HG03135 (cell line): ENCODE measurements around the gene IL13RA1.
"Not testable (repeated sequence)": the region's sequence is repeated elsewhere in the genome, so short reads cannot be mapped to it uniquely, and the experiment has no call there.

ENCODE experiments used
- ATAC-seq: cut with Tn5 transposase; IDR thresholded peaks from one replicate; pipeline ENCODE4 v1.9.1; 2021; ENCODE audit warnings: mild to moderate bottlenecking, moderate library complexity; ENCODE audit not compliant: unreplicated experiment

Gene IL13RA1

DNA sequence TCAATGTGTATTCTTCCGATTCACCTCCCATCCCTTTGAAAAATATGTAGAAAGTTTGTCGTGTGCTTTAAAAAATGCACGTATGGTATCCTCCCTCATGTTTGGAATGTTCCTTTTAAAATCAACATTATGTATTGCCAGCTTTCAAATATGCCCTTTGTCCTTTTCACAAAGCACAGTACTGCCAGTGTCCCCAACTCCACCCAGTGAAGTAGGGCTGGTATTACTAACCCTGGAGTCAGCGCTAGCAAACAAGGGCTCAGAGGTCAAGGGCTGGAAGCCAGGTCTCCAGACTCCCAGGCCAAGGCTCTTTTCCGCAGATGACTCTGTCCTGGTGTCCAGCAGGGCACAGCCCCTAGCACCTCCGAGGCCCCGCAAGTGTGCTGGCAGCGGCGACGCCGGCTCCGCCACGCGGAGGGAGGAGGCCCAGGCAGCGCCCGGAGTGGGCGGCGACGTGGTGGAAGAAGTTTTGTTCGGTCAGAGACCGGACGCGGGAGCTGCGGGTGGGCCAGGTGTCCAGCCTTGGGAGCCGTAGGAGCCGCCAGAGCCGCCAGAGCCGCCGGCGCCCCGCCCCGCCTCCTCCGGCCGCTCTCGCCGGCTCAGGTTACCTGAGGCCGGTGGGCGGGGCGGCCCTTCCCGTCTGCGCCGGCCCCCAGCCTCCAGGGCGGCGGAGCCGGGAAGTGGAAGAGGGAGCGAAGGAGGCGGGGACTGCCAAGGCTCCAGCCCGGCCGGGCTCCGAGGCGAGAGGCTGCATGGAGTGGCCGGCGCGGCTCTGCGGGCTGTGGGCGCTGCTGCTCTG, at the start of gene IL13RA1:
Gene IL13RA1 (plus strand): TSS at position 720 of the 799 bp plus-strand sequence. CDS start 33 bp downstream, at position 753.
- ATAC-seq: peak; percentile 48

DNA sequence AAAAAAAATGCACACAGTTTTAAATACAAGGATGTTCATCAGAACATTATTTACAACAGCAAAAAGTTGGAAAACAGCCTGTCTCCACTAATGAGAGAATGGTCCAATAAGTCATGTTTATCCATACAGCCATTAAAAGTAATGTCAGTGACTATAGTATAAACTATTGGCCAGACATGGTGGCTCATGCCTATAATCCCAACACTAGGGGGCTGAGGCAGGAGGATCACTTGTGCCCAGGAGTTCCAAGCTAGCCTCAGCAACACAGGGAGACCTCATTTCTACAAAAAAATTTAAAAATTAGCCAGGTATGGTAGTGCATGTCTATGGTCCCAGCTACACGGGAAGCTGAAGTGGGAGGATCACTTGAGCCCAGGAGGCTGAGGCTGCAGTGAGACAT, 48.1 kb upstream of the IL13RA1 start:
- no peak for ATAC-seq

DNA sequence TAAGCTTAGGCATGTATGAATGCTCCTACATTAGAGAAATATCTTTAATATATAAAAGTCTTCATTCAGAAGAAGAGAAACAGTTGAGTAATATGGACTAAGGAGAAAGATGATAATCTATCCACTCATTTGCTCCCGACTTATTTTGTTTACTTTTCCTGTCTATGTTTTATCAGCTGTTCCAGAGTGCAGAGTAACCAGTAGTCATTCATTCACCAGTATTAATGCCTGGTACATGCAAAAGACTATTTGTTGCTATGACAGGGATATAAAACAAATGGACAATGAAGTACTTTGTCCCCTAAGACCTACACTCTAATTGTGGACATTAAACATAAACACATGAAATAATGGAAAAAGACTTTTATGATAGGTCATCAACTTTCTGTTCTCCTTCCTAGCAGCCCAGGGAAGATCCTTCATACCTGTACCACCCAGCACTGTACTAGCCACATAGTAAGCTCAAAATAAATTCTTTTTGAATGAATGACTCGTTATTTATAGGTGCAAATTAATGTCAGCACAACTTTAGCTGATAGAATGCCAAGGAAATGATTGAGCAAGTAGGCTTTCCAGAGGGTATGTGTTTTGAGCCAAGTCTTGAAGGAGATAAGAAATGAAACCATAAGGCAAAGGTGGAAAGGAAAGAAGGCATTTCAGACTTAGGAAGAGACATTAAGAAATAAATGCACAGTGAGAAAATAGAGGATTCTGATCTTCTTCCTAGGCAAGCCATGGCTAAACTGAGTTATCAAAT, 45.0 kb upstream of the IL13RA1 start:
- ATAC-seq: no peak

DNA sequence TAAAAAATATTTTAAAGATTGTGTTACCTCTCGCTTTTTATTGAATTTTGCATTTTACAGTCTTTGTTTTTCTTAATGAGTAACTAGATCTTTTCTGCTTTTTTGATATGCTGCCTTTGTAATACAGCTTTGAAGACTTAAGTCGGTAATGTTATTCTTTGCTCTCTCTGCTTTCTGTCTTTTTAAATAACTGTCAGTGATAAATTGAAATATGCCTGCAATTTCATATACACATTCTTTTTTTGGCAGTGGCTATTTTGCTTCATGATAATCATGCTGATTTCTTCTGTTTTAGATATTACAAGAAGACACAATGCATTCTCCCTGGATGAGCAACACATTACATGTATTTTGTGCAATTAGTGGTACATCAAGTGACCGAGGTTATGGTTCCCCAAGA, 42.0 kb upstream of the IL13RA1 start:
- no peak for ATAC-seq

DNA sequence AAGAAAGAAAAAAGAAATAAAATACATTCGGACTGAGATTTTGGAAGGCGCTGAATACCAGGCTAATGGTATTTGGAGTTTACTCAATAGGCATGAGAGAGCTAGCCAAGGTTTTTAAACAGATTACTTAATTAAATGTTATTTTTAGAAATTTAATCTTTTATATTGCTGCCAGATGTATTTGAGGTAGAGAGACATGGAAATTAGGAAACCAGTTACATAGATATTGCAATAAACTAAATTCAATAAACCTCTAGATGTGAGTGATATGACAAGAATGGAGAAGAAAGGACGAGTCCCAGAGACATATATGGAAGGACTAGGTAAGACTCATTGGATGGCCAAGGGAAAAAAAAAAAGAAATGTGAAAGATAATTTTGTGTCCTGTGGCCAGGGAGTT, 38.5 kb upstream of the IL13RA1 start:
- ATAC-seq: no peak

DNA sequence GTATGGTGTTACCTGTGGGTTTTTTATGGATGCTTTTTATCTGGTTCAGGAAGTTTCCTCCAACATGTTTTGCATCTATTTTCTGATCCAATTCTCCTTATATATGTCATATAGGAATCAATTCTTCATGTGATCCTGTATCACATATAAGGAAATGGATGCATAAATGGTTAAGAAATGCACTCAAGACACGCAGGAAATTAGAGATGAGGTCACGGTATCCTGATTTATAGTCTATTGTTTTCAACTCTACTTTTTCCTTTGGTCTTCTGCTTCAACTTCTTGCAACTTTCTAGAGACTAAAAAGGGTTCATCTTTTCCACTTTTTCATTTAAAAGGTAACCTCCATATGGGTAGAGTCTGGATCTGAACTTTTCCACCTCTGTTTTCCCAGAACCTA, 33.6 kb upstream of the IL13RA1 start:
- no peak for ATAC-seq

DNA sequence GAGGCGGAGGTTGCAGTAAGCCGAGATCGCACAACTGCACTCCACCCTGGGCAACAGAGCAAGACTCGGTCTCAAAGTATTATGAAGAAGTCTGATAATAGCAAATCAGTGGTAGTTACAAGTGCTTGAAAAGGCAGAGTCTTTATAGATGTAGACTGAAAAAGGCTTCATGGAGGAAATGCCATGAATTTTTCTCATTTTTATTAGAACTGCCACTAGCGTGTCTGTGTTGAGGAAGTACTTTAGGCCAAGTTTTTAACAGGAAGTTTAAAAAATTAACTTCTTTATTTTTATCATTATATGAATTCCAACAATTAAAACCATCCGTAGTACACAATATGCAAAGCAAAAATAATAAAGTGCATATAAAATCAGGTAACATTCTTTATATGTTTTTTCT, 32.8 kb upstream of the IL13RA1 start:
- ATAC-seq: no peak

DNA sequence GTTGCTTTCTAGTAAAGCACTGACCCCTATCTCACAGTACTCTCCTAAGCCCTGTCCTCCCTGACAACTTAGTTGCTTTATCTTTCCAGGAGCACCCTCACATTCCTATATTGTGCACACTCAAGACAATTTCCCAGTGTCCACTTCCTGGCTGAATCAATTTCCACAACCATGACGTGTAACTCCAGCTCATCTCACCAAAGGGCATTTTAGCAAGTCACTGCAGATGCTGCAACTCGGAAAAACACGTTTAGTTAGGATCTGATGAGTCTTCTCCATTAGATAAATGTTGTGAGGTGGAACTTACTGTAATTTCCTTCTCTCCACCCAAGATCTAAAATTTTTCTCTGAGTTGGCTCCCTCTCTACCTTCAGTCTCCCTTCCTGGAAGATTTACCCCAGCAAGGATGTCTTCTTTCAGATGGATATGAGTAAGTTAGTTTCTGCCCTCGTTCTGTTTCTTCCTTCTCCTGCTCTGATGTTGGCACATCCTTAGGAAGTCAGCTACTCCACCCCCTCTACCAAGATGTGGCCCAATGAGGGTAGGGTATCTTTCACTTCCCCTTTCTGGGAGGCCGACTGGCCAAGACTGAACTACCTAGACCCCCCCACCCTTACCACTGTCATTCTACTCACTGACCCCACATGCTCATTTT, 28.8 kb upstream of the IL13RA1 start:
- ATAC-seq: no peak

DNA sequence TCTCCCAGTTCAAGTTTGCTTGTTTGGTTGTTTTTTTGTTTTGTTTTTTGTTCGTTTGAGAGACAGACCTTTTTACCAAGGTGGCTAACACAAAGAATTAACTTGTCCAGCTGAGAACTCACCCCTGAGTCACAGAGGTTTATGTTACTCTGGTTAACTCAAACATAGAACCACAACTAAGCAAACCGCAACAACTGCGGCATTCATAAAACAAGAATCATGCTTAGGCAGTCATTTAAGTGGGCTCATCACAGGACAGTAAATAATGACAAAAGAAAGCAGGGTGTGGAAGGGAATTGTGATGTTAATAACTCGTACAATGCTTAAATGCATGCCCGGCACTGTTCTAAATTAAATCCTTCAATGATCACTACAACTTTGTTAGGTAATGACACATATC, 24.7 kb upstream of the IL13RA1 start:
- no peak for ATAC-seq

DNA sequence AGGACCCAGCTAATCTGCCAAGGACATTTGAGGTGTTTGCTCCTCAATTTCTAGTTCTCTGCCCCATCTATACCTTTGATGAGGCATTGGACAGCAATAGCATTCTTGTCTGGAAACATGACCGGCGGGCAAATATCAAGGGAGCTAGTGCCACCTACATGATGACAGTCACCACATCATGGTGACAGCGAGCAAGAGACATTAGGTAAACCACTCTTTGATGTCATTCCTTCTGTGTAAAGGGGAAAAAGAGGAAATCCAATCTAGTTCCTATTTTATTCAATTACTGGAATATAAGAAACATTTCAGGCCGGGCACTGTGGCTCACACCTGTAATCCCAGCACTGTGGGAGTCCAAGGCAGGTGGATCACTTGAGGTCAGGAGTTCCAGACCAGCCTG, 20.7 kb upstream of the IL13RA1 start:
- ATAC-seq: no peak

DNA sequence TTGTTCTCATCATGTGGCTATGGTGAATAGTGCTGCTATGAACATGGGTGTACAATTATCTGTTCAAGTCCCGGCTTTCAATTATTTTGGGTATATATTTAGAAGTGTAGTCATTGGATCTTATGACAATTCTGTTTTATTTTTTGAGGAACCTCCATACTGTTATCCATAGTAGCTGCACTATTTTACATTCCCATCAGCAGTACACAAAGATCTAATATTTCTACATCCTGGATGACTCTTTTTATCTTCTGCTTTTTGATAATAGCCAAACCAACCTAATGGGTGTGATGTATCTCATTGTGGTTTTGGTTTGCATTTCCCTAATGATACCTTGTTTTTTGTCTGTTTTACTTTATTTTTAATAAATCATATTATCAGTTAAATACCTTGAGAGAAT, 12.9 kb upstream of the IL13RA1 start:
- ATAC-seq: no peak

DNA sequence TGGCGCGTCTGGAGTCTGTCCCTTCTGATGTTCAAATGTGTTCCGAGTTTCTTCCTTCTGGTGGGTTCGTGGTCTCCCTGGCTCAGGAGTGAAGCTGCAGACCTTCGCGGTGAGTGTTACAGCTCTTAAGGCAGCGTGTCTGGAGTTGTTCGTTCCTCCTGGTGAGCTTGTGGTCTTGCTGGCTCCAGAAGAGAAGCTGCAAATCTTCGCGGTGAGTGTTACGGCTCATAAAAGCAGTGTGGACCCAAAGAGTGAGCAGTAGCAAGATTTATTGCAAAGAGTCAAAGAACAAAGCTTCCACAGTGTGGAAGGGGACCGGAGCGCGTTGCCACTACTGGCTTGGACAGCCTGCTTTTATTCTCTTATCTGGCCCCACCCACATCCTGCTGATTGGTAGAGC, 11.5 kb upstream of the IL13RA1 start:
- ATAC-seq: not testable (repeated sequence)

DNA sequence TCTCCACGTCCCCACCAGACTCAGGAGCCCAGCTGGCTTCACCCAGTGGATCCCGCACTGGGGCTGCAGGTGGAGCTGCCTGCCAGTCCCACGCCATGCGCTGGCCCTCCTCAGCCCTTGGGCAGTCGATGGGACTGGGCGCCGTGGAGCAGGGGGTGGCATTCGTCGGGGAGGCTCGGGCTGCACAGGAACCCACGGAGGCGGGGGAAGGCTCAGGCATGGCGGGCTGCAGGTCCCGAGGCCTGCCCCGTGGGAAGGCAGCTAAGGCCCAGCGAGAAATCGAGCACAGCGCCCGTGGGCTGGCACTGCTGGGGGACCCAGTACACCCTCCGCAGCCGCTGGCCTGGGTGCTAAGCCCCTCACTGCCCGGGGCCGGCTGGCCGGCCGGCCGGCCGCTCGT, 10.6 kb upstream of the IL13RA1 start:
- ATAC-seq: not testable (repeated sequence)

DNA sequence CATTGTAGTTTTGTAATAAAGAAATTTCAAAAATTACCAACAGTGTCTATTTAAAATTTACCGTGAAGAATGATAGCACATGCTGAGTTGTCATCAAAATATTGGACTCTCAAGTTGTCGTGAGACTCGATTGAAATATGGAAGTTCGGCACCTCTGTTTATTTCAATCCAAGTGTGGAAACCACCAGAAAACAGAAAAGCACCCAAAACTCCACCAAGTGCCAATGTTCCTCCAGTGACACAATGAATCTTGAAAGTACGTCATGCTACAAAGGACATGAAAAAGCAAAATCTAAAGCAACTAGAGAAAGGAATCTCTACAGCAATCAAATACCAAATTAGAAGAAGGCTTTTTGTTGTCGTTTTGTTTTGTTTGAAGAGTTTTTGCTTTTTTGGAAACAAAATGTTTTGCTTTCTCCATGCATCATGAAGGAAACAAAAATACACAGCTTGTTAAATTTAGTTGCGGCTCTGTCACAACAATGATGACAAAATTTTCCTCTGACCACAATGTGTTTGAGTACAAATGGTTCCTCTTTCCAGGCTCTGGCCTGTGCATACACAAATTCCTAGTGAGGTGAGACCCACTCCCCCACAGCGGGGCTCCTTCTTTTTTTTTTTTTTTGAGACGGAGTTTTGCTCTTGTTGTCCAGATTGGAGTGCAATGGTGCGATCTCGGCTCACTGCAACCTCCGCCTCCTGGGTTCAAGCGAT, 9.6 kb upstream of the IL13RA1 start:
- no peak for ATAC-seq

DNA sequence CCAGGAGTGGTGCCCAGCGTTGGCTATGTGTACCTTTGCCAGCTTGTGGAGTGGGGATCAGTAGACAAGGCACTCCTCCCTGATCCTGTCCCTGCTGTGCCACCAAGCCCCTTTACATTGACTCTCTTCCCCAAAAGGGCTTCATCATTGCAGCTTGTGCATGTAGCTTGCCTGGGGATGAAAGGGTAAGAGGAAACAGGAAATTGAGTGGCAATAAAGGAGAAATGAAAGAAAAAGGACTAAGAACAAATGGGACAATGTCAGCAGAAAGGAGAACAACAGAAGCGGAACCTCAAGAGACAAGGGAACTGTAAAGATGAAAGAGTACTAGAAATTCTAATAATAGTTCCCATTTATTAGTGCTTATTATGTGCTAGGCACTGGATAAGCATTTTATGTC, 8.7 kb upstream of the IL13RA1 start:
- no peak for ATAC-seq

DNA sequence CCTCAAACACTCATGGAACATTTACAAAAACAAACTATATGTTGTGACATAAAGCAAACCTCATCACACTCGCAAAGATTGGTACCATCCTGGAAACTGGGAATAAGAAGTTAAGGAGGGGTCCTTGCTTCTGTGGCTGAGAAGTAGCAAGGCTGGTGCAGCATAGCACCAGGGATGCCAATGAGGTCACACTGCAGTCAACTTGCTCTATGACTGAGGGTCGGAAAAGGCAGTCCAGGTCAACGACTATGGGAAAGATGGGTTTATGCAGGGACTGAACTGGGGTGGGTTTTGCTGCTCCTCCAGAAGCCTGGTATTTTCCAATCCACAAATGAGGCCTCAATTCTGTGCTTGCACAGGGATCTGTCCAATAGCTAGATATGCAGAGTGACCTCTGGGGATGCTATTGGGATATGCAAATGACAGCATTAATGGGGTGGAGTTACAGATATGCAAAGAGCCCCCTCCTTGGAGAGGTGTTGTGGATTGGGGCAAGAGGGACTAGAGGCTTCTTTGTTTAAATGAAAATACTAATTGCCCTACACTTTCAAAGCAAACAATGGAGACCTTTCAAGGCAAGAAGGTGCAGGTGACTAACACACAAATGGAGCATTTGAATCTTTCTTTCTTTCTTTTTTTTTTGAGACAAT, 7.2 kb upstream of the IL13RA1 start:
- no peak for ATAC-seq

DNA sequence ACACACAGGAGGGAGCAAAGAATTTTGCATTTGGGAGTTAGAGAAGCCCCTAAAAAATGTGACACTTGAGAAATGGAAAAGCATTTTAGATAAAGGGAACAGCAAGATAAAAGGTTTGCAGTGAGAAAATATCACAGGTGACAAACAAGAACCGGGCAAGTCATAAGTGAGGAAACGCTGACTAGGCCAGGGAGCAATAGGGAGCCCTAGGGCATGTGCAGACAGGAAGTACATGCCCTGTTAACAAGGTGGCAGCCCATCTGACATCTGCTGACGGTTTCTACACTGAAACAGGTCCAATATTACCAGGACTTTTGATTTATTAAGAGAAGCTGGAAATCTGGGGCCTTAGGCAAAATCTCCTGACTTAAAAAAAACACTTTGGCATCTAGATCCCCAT, 4.0 kb upstream of the IL13RA1 start:
- ATAC-seq: no peak

DNA sequence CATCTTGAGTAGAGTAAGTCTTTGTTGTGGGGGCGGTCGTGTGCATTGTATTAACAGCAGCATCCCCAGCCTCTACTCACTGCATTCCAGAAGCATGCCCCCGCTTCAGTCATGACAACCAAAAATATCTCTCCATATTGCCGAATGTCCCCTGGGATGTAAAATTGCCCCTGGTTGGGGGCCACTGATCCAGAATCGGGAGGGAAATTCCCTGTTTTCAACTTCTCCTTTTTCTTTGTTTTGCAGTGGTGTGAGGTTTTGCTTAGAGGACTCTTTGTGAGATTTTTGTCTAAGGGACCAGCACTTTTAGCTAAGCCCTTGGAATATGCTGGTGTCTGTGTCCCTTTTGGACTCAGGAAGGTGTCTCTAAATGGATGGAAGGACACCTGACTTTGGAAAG, 3.0 kb upstream of the IL13RA1 start:
- no peak for ATAC-seq

DNA sequence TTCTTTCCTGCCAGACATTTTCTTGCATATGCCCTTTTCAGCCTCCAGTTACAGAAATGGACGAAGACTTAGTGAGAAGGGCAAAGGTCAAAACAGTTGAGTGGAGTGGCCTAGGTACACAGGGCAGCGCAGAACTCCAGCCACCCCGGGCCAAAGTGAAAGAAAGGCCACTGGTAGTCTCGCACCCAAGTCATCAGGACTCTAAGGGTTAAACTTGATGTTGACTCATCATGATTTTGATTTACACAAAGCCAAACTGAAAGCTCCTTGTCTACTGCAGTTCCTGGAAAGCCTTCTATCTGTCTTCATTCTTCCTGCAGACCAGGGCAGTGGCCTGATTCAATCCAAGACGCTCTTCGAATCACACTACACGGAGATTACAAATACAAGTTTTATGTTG, 2.6 kb upstream of the IL13RA1 start:
- no peak for ATAC-seq

DNA sequence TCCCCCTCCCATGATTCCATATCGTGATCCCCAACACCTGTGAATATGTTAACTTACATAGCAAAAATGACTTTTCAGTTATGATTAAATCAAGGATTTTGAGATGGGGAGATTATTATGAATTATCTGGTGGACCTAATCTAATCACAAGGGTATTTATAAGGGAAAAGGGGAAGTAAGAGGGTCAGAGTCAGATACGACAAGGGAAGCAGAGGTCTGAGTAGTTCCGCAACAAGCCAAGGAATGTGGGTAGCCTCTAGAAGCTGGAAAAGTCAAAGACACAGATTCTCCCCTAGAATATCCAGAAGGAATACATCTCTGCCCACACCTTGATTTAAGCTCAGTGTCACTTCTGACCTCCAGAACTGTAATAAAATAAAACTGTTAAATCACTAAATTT, 1.0 kb upstream of the IL13RA1 start:
- ATAC-seq: no peak
